GM15510 (cell line): ENCODE data around the gene USP54.

ENCODE experiments used
- POLR2A ChIP-seq: IDR thresholded peaks from 3 replicates; pipeline ENCODE4 v1.6.1; 2011; ENCODE audit warnings: borderline replicate concordance; ENCODE audit not compliant: insufficient read length; ENCODE audit errors: extremely low read depth

Gene USP54

GRCh38 chr10:73554721-73555120, 36.4 kb downstream of the USP54 start:
- TF ChIP-seq POLR2A, result no peak

DNA sequence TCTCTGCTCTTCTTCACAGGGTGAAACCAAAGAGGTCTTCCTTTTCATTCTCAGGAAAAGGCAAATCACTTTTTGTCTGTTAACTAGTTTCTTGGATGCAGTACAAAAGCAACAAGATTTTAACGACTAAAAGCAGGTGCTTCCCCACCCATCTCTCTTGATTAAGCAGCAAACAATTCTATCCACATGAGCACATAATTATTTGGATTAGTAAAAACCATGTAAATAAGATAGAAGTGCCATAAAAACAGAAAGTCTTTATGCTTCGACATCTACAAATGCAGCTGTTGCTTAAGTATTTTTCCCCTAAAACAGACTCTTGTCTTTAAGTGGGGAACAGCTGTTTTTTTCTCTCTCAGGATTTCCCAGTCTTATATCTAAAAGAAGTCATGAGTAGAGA, 37.4 kb downstream of the USP54 start:
- TF ChIP-seq POLR2A, result no peak

- TF ChIP-seq POLR2A, result no peak
Observed at GRCh38 chr10:73552819-73553715, 38.1 kb downstream of the USP54 start.

DNA sequence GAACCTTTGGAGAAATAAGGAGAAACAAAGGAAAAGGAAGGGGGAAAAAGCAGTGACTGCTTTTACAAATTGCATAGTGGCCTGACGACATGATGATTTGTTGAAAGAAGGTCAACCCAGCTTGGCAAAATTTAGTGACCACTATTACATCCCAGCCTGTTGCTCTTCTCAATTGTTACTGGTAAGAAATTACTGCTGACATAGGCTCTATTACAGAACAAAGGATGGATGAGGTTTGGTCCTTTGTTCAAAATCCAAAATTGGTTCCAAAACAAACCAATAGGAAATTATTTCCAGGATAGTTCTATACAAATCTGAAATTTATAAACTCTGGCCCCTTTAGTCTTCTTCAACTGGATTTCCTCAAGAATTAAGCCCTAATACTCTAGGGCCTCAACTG, 39.6 kb downstream of the USP54 start:
- TF ChIP-seq POLR2A, result no peak

DNA sequence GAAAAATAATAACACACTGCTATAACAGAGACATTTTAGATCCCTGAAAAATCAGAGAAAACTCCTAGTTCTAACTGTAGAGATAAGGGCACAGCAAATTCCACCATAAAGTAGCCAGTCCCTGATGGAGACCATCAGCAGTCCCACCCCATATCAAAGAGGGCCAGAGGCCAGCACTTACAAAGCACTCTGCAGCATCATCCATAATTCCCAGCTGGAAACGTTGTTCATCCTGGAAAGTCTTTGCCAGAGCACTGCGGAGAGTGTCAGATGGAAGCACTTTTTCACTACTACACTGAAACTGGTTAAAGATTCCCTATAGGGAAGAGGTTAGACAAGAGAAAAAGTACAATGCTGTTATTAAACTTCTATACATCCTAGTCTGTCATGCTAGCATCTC, 45.8 kb downstream of the USP54 start:
- TF ChIP-seq POLR2A, result no peak

- no peak for TF ChIP-seq POLR2A
Observed at GRCh38 chr10:73537709-73538108, 53.4 kb downstream of the USP54 start.

- TF ChIP-seq POLR2A, result no peak
Observed at GRCh38 chr10:73537288-73537687, 53.9 kb downstream of the USP54 start.

GRCh38 chr10:73534857-73535256, 56.3 kb downstream of the USP54 start:
- no peak for TF ChIP-seq POLR2A

DNA sequence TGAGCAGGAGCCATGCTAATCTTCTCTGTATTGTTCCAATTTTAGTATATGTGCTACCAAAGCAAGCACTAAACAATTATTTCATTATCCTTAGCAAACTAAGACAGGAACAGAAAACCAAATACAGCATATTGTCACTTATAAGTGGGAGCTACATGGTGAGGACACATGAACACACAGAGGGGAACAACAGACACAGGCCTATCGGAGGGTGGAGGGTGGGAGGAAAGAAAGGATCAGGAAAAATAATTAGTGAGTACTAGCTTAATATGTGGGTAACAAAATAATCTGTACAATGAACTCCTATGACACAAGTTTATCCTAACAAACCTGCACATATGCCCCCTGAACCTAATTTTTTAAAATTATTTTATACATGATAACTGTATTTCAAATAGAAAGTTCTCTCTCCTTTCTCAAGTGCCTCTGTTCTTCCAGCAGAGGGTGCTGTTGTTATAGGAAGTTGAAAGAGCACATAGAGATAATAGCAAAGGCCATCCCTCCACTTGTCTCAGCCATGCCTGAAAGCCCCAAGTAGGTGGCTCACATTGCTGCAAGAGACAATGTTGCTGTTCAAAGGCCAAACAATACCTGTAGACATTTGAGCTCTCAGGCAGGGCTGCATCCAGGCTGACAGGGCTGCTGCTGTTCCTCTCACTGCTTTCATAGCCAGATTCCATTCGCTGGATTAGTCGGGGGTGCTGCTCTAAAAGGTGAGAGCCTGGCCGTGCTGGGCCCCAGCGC, 61.9 kb downstream of the USP54 start:
- no peak for TF ChIP-seq POLR2A

DNA sequence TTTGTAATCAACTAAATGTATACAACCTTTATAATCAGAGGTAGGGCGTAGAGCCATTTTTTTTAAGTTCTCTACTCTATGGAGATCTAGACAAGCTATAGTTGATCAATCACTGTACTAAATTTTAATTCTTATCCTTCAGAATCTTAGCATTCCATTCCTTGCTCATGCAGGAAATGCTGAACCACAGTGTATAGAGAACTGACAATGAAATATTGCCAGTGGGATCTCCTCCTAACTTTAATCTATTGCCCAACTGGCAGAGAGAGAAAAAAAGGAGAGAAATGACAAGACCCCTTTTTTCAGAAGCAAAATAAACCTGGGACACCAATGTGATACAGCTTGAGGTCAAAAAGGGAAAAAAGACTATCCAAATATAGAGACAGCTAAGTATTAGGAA, 68.9 kb downstream of the USP54 start:
- TF ChIP-seq POLR2A, result no peak

DNA sequence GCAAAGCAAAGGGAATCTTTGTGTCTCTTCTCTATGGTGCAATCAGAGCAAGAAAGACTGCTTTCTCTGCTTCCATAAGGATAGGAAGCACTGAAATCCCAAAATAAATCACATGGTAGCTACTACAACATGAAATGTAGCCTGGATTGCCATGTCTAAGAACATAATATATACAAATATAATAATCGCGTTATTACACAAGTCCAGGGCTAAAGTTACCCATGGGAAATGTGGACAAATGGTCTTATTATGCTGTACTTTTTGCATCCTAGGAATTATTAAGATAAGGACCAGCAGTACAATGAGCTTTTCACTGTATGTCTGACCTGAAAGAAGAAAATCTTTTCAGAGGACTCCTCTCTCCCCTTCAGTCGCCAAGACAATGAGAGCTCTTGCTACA, 71.8 kb downstream of the USP54 start:
- no peak for TF ChIP-seq POLR2A

DNA sequence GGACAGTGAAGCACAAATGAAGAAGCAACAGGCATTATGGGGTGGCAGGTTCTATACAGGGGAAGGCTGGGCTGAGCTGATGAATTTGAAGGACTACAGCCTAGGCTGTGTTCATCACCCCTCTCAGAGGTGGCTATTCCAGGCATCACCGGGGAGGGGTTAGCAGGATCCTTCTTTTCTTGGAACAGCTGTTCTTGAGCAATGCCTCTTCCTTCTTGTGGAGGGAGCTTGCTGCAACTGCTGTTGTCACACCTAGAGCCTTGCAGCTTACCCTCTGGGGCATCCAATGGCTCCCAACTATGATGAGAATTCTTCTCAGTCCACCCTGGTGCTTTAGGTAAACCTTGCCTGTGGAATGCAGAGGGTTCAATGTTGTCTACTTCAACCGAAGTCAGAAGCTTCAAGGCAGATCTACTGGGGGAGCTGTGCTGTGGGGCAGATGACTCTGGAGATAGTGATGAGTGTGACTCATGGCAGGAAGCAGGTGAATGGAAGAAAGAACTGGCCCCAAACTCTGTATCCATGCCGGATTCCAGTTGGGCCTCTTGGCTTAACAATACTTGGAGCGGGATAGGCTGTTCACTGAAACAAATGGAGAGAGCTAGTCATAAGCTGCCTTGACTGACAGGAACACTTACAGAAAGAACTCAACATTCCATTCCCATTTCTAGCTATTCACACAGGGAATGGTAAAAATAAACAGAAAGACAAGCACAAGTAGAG, 73.8 kb downstream of the USP54 start:
- no peak for TF ChIP-seq POLR2A

DNA sequence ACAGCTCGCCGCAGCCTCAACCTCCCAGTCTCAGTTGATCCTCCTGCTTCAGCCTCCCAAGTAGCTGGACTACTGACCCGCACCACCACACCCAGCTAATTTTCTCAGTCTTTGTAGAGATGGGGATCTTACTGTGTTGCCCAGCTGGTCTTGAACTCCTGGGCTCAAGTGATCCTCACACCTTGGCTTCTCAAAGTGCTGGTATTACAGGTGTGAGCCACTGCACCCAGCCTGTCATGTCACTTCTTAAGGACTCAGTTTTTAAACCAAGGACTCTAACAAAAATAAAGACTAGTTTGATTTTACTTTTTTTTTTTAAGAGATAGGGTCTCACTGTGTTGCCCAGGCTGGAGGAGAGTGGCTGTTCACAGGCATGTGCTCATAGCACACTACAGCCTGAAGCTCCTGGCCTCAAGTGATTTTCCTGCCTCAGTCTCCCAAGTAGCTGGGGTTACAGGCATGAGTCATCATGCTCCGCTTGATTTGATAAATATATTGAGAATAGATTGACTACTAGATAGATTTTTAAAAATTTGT, 78.9 kb downstream of the USP54 start:
- no peak for TF ChIP-seq POLR2A

DNA sequence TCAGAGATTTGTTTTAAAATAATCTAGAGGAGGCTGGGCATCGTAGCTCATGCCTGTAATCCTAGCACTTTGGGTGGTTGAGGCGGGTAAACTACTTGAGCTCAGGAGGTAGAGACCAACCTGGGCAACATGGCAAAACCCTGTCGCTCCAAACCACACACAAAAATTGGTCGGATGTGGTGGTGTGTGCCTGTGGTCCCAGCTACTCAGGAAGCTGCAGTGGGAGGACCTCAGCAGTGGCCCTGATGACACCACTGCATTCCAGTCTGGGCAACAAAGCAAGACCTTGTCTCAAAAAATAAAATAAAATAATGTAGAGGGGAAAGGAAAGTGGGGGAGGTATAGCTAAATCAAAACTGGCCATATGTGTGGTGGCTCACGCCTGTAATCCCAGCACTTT, 81.4 kb downstream of the USP54 start:
- TF ChIP-seq POLR2A, result no peak

DNA sequence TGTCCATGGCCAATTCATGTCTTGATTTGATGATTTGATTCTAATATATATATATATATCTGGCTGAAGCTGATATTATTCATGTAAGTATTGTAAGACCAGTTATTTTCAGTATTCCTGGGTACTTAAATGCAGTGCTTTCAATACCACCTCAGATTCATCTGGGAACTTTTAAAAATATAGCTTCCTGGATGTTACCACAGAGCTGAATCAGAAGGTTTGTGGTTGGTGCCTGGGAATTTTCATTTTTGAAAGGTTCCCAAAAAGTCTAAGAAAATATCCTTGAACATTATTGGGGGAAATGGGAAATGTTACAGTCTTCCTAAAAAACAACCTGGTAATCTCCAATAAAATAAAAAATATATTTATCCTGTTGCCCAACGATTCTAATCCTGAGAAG, 84.7 kb downstream of the USP54 start:
- no peak for TF ChIP-seq POLR2A

GRCh38 chr10:73506074-73506473, 85.1 kb downstream of the USP54 start:
- no peak for TF ChIP-seq POLR2A

DNA sequence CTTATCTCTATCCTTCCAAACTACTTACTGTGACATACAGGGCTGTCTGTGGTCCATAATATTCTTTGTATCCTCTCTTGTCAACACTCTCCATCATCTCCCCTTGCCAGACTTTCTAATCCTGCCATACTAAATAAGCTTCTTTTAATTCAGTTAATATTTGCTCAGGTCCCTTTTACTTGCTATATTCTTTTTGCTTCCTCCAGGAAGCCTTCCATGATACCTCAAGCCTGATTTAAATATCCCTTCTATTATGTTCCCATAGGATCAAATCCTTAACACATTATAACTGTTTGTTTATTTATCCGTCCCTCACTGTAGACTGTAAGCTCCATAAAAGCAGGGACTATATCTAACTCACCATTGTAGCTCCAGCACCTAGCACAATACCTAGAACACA, 88.1 kb downstream of the USP54 start:
- no peak for TF ChIP-seq POLR2A
